H4 (cell line): Measurements from ENCODE around the gene PRKACB. TPM values are rescaled to one million over a fixed set of nuclear protein-coding genes. Genes with fewer than 3 reads are reported as not detected.

Experiments
- DNase-seq: peaks from one replicate; pipeline ENCODE4 v3.0.0-alpha.2; 2015; ENCODE audit warnings: low spot score
- total RNA-seq: library from RNA; depleted of rRNA; stranded (reverse); fragments of >200 nt; shearing (Covaris generic); gene quantifications from 2 replicates; pipeline ENCODE4 v1.2.3, GENCODE V29; 2014

PRKACB gene
- total RNA-seq, 1 experiment from 2014 or later = 25.0 TPM

DNA sequence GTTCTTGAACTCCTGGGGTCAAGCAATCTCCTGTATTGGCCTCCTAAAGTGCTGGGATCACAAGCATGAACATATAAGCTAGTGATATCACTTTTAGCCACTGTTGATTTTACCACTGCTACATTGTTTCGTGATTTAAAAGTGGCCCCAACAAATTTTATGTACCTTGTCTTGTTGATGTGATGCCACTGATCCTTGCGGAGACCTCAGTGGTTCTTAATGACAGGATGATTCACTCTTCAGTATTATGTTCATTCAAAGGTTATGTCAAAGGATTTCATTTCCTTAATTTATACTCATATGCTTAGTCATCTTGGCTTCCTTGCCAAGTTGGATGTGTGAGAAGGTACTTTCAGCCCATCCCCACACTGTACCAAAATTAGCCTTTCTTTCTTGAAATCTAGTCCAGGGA is 12.1 kb downstream of the PRKACB start:
- DNase-seq = peak; percentile 76

DNA sequence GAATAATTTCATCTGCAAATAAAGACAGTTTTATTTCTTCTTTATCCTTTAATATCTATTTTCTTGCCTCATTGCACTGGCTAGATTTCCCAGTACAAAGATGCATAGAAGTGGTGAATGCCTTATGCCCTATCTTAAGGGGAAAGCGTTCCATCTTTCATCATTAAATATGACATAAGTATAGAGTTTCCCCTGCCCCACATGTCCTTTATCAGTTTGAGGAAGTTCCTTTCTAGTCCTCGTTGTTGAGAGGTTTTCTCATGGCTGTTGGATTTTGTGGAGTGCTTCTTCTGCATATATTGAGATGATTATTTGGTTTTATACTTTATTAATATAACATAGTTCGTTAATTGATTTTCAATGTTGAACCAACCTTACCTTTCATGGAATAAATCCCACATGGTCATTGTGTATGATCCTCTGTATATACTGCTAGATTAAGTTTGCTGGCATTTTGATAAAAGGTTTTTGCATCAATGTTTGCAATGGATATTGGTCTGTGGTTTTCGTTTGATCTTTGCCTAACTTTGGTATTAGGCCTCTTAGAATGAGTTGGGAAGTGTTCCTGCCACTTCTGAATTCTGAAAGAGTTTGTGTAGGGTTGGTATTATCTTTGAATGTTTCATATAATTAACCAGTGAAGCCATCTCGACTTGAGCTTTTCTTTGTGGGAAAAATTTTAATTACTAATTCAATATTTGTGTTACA is 15.6 kb downstream of the PRKACB start:
- DNase-seq = no peak

DNA sequence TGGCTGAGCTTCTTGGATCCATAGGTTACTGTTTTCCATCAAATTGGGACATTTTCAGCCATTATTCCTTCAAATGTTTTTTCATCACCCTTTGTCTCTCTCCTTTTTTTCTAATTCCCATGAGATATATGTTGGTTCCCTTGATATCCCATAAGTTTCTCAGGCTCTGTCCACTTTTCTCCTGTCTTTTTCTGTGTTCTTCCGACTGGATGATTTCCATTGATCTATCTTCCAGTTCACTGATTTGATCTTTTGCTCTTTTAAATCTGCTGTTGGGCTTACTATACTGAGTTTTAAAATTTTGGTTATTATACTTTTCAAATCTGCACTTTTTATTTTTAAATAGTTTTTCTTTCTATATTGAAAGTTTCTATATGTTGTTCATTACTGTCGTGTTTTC is 18.2 kb downstream of the PRKACB start:
- no peak for DNase-seq

DNA sequence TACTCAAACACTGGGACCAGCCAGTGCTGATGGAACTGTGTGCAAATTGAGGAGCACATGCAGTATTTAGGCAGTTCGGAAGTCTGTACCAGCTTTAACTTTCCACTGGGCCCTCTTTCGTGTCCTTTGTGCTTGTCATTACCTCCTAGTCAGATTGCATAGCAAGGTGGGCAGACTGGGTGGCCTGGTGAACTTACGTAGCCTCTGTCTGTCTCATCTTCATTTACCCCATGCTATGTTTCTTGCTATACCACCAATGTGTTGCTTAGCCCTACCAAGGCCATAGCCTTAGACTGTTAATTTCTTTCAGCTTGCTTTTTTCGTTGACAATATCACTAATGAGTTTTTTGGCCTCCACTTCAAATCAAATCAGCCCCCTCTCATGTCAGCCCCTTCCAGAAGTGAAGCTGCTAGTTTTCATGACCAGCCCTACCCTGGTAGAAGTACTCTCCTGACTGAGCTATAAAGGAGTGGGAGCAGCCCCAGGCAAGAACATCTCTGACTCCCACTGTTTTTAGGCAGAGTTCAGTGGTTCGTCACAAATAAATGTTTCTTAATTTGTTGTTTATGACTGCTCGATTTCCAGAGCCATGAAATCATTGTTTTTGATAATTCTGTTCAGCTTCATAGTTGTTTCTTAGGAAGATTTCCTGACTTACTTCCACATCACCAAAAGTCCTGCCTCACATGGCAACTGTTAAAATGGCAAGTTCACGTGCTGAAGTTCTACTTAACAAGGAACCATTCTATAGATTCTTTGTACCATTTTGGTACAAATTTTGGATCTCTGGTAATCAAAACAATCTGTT is 19.3 kb downstream of the PRKACB start:
- no peak for DNase-seq

DNA sequence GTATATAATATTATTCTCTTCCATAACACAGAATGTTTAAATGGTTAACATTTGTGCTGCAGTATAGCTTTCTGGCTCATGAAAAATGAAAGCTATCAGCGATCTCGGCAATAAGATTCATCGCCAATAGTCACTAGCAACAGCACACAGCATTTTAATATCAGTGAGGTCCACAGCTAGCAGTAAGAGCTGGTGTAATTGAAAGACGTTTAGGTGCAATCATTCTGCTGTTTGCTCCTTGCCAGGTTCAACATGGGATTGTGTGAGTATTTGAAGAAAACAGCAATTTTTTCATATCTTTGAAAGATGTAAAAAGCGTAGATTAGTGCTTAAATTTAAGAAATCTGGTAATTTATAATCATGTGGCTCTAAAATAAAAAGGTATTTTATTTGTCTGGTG is 20.1 kb downstream of the PRKACB start:
- DNase-seq = no peak

GRCh38 chr1:84164567-84165021 is 20.5 kb downstream of the PRKACB start:
- no peak for DNase-seq

DNA sequence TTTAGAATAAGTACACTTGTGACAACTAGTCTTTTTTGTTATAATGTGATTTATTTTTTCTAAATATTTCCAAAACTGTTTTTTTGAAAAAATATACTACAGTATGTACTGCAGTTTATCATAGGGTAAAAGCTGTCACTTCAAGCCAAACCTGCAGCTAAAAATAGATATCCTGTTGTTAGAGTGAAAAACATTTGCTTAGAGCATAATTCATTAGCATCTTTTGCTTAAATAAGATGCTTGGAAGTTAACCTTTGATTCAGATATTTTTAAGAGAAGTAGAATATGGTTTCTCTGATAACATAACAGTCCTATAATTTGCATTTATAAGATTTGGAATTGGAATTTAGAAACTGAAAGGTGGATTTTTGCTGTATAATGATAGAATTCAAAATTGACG is 21.5 kb downstream of the PRKACB start:
- no peak for DNase-seq

GRCh38 chr1:84166797-84167196 is 22.7 kb downstream of the PRKACB start:
- no peak for DNase-seq

GRCh38 chr1:84168783-84169182 is 24.7 kb downstream of the PRKACB start:
- DNase-seq = peak; percentile 31

- DNase-seq = no peak
These were observed 26.1 kb downstream of the PRKACB start for GRCh38 chr1:84170171-84170570.

GRCh38 chr1:84171481-84171880 is 27.4 kb downstream of the PRKACB start:
- no peak for DNase-seq

GRCh38 chr1:84174051-84174556 is 30.0 kb downstream of the PRKACB start:
- peak; percentile 28 for DNase-seq

DNA sequence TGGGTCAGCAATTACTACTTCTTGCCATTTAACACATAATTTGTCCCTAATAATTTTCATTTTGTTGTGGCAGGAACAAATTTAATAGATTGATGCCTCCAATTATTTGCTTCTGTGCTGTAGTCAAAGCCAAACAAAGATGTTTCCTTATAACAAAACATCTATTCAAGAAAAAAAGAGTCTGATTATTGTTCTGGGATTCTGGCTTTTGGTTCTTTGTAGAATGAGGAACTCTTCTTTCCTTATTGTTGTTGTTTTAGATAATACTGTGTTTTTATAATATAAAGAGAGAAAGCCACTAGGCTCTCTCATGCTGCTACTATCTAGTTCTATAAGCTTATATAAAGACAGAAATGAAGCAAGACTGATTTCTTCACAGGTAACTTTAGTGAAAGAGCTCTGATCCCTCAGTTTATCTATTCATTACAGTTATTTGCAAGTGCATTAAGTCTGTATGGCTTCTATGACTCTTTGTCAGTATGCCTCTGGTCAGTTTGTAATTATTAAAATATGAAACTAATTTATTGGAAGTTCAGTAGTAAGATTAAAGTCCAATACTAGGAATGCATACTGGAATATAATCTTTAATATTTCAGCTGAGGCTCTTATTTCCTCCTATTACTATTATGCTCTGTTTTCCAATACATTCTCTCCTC is 37.4 kb downstream of the PRKACB start:
- DNase-seq = no peak

- no peak for DNase-seq
These were observed 46.4 kb downstream of the PRKACB start for GRCh38 chr1:84190455-84190854.

DNA sequence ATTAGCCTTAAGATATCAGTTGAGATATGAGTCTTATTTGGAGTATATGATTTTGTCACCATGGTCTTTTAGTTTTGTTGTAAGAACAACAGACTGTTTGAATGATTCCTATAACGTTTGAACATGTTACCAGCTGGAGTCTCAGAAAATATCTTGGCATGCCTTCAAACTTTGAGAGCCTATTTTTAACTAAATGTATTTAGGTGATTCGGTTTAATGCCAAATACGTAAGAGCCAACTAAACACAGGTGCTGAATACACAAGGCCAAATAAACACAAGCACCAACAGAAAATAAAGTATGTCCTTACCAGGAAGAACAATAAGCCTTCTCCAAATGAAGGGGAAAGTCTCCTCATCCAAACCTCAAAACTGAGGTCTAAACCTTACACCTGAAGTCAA is 48.6 kb downstream of the PRKACB start:
- DNase-seq = no peak

GRCh38 chr1:84198832-84199231 is 54.8 kb downstream of the PRKACB start:
- DNase-seq = no peak

DNA sequence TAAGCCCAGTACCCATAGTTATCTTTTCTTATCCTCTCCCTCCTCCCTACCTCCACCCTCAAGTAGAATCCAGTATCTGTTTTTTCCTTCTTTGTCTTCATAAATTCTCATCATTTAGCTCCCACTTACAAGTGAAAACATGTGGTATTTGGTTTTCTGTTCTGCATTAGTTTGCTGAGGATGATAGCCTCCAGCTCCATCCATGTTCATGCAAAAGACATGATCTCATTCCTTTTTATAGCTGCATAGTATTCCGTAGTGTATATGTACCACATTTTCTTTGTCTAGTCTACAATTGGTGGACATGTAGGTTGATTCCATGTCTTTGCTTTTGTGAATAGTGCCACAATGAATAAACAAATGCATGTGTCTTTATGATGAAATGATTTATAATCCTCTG is 55.2 kb downstream of the PRKACB start:
- no peak for DNase-seq

DNA sequence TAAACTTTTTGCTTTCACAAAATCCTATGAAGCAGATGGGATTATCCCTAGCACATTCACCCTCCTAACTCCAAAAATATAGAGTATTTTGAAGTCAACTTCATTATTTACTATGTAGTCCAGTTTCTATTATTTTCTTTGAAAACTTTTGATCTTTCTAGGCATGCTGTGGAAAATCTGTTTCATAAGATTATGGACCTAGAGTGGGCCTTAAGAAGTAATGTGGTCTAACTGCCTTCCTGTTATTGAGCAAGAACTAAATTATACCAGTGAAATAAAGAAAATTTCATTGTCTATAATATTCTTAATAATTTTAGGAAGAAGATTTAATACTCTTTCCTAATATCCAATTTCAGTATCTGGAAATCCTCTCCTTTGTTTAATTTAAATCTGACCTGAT is 58.1 kb downstream of the PRKACB start:
- DNase-seq = no peak

DNA sequence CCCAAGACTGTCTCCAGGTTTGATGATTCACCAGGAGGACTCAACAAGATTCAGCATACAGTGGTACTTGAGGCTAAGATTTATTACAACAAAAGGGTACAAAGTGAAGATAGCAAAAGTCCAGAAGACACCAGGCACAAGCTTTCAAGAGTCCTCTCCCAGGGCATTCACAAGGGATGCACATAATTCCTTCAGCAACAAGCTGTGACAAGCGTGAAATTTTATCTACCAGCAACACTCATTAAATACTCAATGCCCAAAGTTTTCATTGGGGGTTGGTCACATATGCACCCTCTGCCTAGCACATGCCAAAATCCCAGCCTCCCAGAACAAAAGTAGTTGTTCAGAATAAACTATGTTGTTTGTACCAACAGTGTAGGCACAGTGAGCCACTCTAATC is 62.3 kb downstream of the PRKACB start:
- no peak for DNase-seq

DNA sequence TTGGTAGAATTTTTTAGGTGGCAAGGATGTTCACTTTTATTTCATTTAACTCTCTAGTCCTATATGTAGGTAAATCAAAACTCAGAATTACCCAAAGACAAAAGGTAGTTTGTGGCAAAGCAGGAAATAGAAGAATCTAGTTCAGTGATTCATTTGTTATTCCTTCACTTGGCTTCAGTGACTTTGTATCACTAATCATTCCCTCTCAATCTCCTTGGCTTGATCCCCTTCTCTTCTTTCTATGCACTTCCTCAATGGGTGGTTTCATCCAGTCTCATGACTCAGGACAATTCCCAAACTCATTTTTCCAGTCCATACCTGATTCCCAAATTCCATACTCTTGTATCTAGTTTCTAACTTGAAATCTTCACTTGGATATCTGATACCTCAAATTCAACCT is 64.9 kb downstream of the PRKACB start:
- DNase-seq = no peak

GRCh38 chr1:84214115-84214956 is 70.3 kb downstream of the PRKACB start:
- DNase-seq = no peak

DNA sequence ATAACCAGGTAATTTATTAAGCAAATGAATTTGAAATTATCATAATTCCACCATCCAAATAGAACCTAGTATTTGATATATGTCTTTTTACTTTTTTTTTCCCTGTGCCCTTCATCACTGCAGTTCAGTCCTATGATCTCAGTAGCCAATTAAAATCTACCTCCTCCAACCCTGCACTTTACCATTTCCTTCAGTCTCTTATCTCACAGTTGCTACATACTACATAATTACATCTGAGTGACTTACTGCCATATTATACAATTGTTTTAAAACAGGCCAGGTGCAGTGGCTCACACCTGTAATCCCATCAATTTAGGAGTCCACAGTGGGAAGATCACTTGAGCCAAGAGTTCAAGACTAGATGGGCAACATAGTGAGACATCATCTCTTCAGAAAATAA is 73.2 kb downstream of the PRKACB start:
- DNase-seq = no peak
